HepG2 (cell line): ENCODE measurements around the gene COL18A1. TPM values are rescaled to one million over a fixed set of nuclear protein-coding genes. Genes with fewer than 3 reads are reported as not detected.

Experiments
- ATAC-seq: fragments of 200-7000 bp; cut with Tn5 transposase; 3 replicates; pipeline ENCODE4 v1.9.1; 2020; ENCODE audit warnings: mild to moderate bottlenecking, moderate library complexity
- BruUV-seq: library from RNA; stranded (reverse); fragments of 400-500 nt; replicated peaks from 2 replicates; lab custom pipeline; 2021; lab: Mats Ljungman, UMichigan
- CTCF ChIA-PET: fragments of 300-600 bp; formaldehyde crosslinking; extraction: SDS; loops from one replicate; lab custom pipeline; 2021; ENCODE audit warnings: low total read pairs, inconsistent platforms, low intra/inter-chr PET ratio; lab: Yijun Ruan, JAX
- POLR2A ChIA-PET: fragments of 350-600 bp; sonication (Branson Sonifier 250); formaldehyde crosslinking; loops from one replicate; lab custom pipeline; 2020; ENCODE audit warnings: antibody characterized with exemption, inconsistent platforms; lab: Yijun Ruan, JAX
- DNase-seq: peaks from one replicate; pipeline ENCODE4 v3.0.0-alpha.2; 2015; ENCODE audit warnings: low spot score
- FAIRE-seq: peaks from 3 replicates; lab custom pipeline; 2011; peaks lifted over from hg19 to GRCh38; lab: Jason Lieb, UNC
- H2AFZ ChIP-seq: one replicate; pipeline ENCODE4 v1.6.1; 2011; ENCODE audit warnings: low read length, inconsistent platforms
- H3K27ac ChIP-seq: fragments of 300-600 bp; 3 replicates; pipeline ENCODE4 v1.8.0; 2011; ENCODE audit warnings: mixed run types, mild to moderate bottlenecking, mixed read lengths, low read length, inconsistent platforms; ENCODE audit not compliant: insufficient read depth; ENCODE audit errors: extremely low read length
- H3K27me3 ChIP-seq, 2 experiments: fragments of 200-600 bp in 1 of 2; 2 replicates in 1 of 2; 3 replicates in 1 of 2; pipeline versions ENCODE4 v1.6.0 to v1.8.0; 2011; ENCODE audit warnings: low read length in 2 of 2, mild to moderate bottlenecking in 2 of 2, moderate library complexity in 2 of 2, inconsistent platforms in 1 of 2; ENCODE audit not compliant: insufficient read depth in 2 of 2, control insufficient read depth in 1 of 2
- H3K36me3 ChIP-seq, 2 experiments: fragments of 200-600 bp in 1 of 2; replicated peaks in 1 of 2; 2 replicates in 1 of 2; 3 replicates in 1 of 2; pipeline versions ENCODE4 v1.5.1 to v1.8.0; 2011; ENCODE audit warnings: low read length in 2 of 2, inconsistent platforms in 1 of 2; ENCODE audit not compliant: insufficient read depth in 2 of 2, control insufficient read depth in 1 of 2
- H3K4me1 ChIP-seq: 2 replicates; pipeline ENCODE4 v1.5.1; 2012; ENCODE audit warnings: low read length, inconsistent platforms; ENCODE audit not compliant: insufficient read depth
- H3K4me2 ChIP-seq: 2 replicates; pipeline ENCODE4 v1.6.0; 2011; ENCODE audit warnings: low read depth, low read length, inconsistent platforms
- H3K4me3 ChIP-seq, 3 experiments: fragments of 200-600 bp in 1 of 3; sonication (generic), shearing (Covaris generic) in 1 of 3; replicated peaks in 1 of 3; 2 replicates each; pipeline ENCODE4 v1.5.1; 2011 to 2016; ENCODE audit warnings: low read length in 3 of 3, inconsistent platforms in 2 of 3, low read depth in 2 of 3, mild to moderate bottlenecking in 2 of 3, control low read depth in 1 of 3, mixed read lengths in 1 of 3; ENCODE audit not compliant: insufficient read depth in 1 of 3
- H3K79me2 ChIP-seq: one replicate; pipeline ENCODE4 v1.6.1; 2011; ENCODE audit warnings: low read length, inconsistent platforms; ENCODE audit not compliant: insufficient read depth
- H3K9ac ChIP-seq: 2 replicates; pipeline ENCODE4 v1.6.0; 2011; ENCODE audit warnings: mild to moderate bottlenecking, low read depth, low read length, inconsistent platforms; ENCODE audit not compliant: insufficient read depth
- H3K9me3 ChIP-seq: 2 replicates; pipeline ENCODE4 v1.5.1; 2012; ENCODE audit warnings: mild to moderate bottlenecking, low read length
- H4K20me1 ChIP-seq: 2 replicates; pipeline ENCODE4 v1.6.0; 2011; ENCODE audit warnings: inconsistent platforms, mild to moderate bottlenecking, low read length, moderate library complexity; ENCODE audit not compliant: insufficient read depth
- AGO2 ChIP-seq: fragments of 200-400 bp; formaldehyde crosslinking; optimal IDR thresholded peaks from 2 replicates; pipeline ENCODE3; 2017; ENCODE audit warnings: mild to moderate bottlenecking, low read depth, low read length, moderate library complexity
- BRD4 ChIP-seq: sonication (generic); formaldehyde crosslinking; IDR thresholded peaks from 2 replicates; pipeline ENCODE4 v1.4.0; 2020; ENCODE audit warnings: missing genetic modification reagents
- CSRNP1 ChIP-seq: sonication (generic); formaldehyde crosslinking; IDR thresholded peaks from 2 replicates; pipeline ENCODE4 v1.8.1; 2023; ENCODE audit warnings: mild to moderate bottlenecking, missing genetic modification reagents
- ELF4 ChIP-seq: sonication (generic); formaldehyde crosslinking; IDR thresholded peaks from 2 replicates; pipeline ENCODE4 v1.5.0; 2020; ENCODE audit warnings: missing genetic modification reagents, mild to moderate bottlenecking, moderate library complexity, borderline replicate concordance
- GZF1 ChIP-seq: sonication (generic); formaldehyde crosslinking; IDR thresholded peaks from 2 replicates; pipeline ENCODE4 v1.5.1; 2020; ENCODE audit warnings: mild to moderate bottlenecking, missing genetic modification reagents
- HNF1A ChIP-seq, 2 experiments: sonication (generic) in 1 of 2; formaldehyde crosslinking in 1 of 2; IDR thresholded peaks; 2 replicates each; pipeline versions ENCODE4 v1.4.0 to v1.6.1; 2016 to 2020; ENCODE audit warnings: borderline replicate concordance in 1 of 2, low read depth in 1 of 2, mild to moderate bottlenecking in 1 of 2, missing genetic modification reagents in 1 of 2
- MTF2 ChIP-seq: sonication (generic); formaldehyde crosslinking; IDR thresholded peaks from 2 replicates; pipeline ENCODE4 v1.5.0; 2020; ENCODE audit warnings: missing genetic modification reagents, borderline replicate concordance
- NFYB ChIP-seq: sonication (generic); formaldehyde crosslinking; IDR thresholded peaks from 2 replicates; pipeline ENCODE4 v1.4.0; 2020; ENCODE audit warnings: missing genetic modification reagents
- PHF21A ChIP-seq: sonication (generic); formaldehyde crosslinking; IDR thresholded peaks from 2 replicates; pipeline ENCODE4 v1.5.0; 2020; ENCODE audit warnings: mild to moderate bottlenecking, missing genetic modification reagents
- SIX4 ChIP-seq: sonication (generic); formaldehyde crosslinking; IDR thresholded peaks from 2 replicates; pipeline ENCODE4 v1.4.0; 2020; ENCODE audit warnings: missing genetic modification reagents
- SRSF1 ChIP-seq: fragments of 200-400 bp; formaldehyde crosslinking; optimal IDR thresholded peaks from 2 replicates; pipeline ENCODE3; 2017; ENCODE audit warnings: mild to moderate bottlenecking, low read depth, low read length, moderate library complexity
- TARDBP ChIP-seq: sonication (generic); formaldehyde crosslinking; IDR thresholded peaks from 2 replicates; pipeline ENCODE4 v1.8.0; 2022; ENCODE audit warnings: mild to moderate bottlenecking, missing genetic modification reagents
- TOE1 ChIP-seq: sonication (generic); formaldehyde crosslinking; IDR thresholded peaks from 2 replicates; pipeline ENCODE4 v1.4.0; 2020; ENCODE audit warnings: mild to moderate bottlenecking, missing genetic modification reagents
- ZFP91 ChIP-seq: sonication (generic); formaldehyde crosslinking; IDR thresholded peaks from 2 replicates; pipeline ENCODE4 v1.9.0; 2022; ENCODE audit warnings: missing genetic modification reagents, mild to moderate bottlenecking, borderline replicate concordance
- ZNF224 ChIP-seq: sonication (generic); formaldehyde crosslinking; IDR thresholded peaks from 2 replicates; pipeline ENCODE4 v1.5.0; 2020; ENCODE audit warnings: mild to moderate bottlenecking, missing genetic modification reagents
- ZNF776 ChIP-seq: sonication (generic); formaldehyde crosslinking; IDR thresholded peaks from 2 replicates; pipeline ENCODE4 v1.4.0; 2020; ENCODE audit warnings: mild to moderate bottlenecking, missing genetic modification reagents
- ZNF788 ChIP-seq: sonication (generic); formaldehyde crosslinking; IDR thresholded peaks from 2 replicates; pipeline ENCODE4 v1.5.0; 2020; ENCODE audit warnings: mild to moderate bottlenecking, missing genetic modification reagents, borderline replicate concordance
- WGBS: methylation state at CpG from one replicate; pipeline ENCODE4 v1.1.6; 2017; ENCODE audit warnings: low lambda C conversion rate; 5-methylcytosine and 5-hydroxymethylcytosine counted together
- in situ Hi-C: cut with HindIII; loops from 2 replicates; pipeline ENCODE4 v1.10.0; 2017; ENCODE audit warnings: low pct_unique_long_range_greater_than_20kb; ENCODE audit not compliant: extremely low pct_ligation_motif_present
- intact Hi-C: fragments of 100-400 bp; cut with micrococcal nuclease; formaldehyde crosslinking; loops from one replicate; pipeline ENCODE4 v1.10.0; 2022; ENCODE audit not compliant: unreplicated experiment
- polyA plus RNA-seq, 8 experiments: library from polyadenylated mRNA; depleted of rRNA in 3 of 8; stranded (reverse) in 7 of 8; unstranded in 1 of 8; fragments of >200 nt; fragmentation: Illumina TruSeq in 4 of 8; extraction: Trizol in 4 of 8; gene quantifications; 2 replicates each; pipeline versions ENCODE4 v1.2.1 to v1.2.3, GENCODE V29; 2011 to 2016; ENCODE audit warnings: low read depth in 4 of 8, missing spikeins in 1 of 8, mixed read lengths in 1 of 8; ENCODE audit not compliant: insufficient read depth in 1 of 8
- total RNA-seq, 5 experiments: library from RNA; depleted of rRNA; stranded (reverse); fragments of >200 nt; fragmentation: Illumina TruSeq; extraction: Trizol; gene quantifications; 2 replicates each; pipeline ENCODE4 v1.2.3, GENCODE V29; 2016; ENCODE audit warnings: low read depth in 1 of 5

COL18A1 gene
- total and polyA plus RNA-seq, 2 of the 13 experiments (the other 11 are each of a cell fraction or from before 2014, with no cell fraction given), result 79.0 to 102 TPM

GRCh38 chr21:45556302-45556644, 151.3 kb downstream of the COL18A1 start:
- H3K36me3 ChIP-seq, result no peaks in the 10 kb centered on the region
- DNase-seq, result no peak
- H3K4me1 ChIP-seq, result peaks cover 30% of the 10 kb centered on the region
- peak overlapping the region; percentile 80 for H3K4me2 ChIP-seq
- in situ Hi-C loops (loop anchor here (5.0 kb wide), 2 partner anchors 41 to 266 kb away; no protein-coding TSS in a partner anchor), intact Hi-C loops (loop anchor here (1.0 kb wide), 1 partner anchor 264 kb away; no protein-coding TSS in a partner anchor)
- no TSS peak for BruUV-seq
- H3K9me3 ChIP-seq, result no peaks in the 10 kb centered on the region
- FAIRE-seq, result no peak
- no peak overlapping the region for H3K27ac ChIP-seq
- no peaks in the 10 kb centered on the region for H3K79me2 ChIP-seq
- no peaks in the 10 kb centered on the region for H4K20me1 ChIP-seq
- peak overlapping the region; percentile 77 for H3K9ac ChIP-seq
- ATAC-seq, result no peak
- peaks cover 14 to 50% of the 10 kb centered on the region in 2 experiments for H3K27me3 ChIP-seq
- WGBS, result 13% methylated on average over 8 of the region's 12 CpGs
- peak overlapping the region in 1 of 3 experiments; percentile 64; a peak in 2 of 6 replicates for H3K4me3 ChIP-seq
- no peak overlapping the region for H2AFZ ChIP-seq
- ChIA-PET POLR2A (interaction anchor here (0.8 to 1.8 kb wide), 15 partner anchors 12 to 324 kb away, joined by 3 to 13 read pairs (median 5); partner anchors contain the start of gene POFUT2), CTCF (interaction anchor here (2.9 kb wide), 2 partner anchors 40 to 263 kb away, joined by 27 to 36 read pairs; no protein-coding TSS in a partner anchor)
- 0 out of 2 replicates have a peak, but pooled peaks have one; percentile 2 for TF ChIP-seq GZF1 (CRISPR knock-in tag)
- no peak for TF ChIP-seq AGO2
- no peak for TF ChIP-seq SIX4
- no peak for TF ChIP-seq ELF4 (CRISPR knock-in tag)
- 0 out of 2 replicates have a peak, but pooled peaks have one; percentile 2 for TF ChIP-seq CSRNP1
- 0 out of 2 replicates have a peak, but pooled peaks have one; percentile 7 for TF ChIP-seq TARDBP
- peak; percentile 20 for TF ChIP-seq SRSF1
- no peak for TF ChIP-seq NFYB (CRISPR knock-in tag)
- no peak for TF ChIP-seq ZFP91 (CRISPR knock-in tag)
- TF ChIP-seq ZNF776 (CRISPR knock-in tag), result peak; percentile 44; the same call in 1 of the 2 replicates
- TF ChIP-seq MTF2 (CRISPR knock-in tag), result peak; percentile 7; the same call in 1 of the 2 replicates
- no peak; the same call in 1 of the 2 replicates for TF ChIP-seq ZNF788 (CRISPR knock-in tag)
- no peak for TF ChIP-seq ZNF224
- TF ChIP-seq PHF21A (CRISPR knock-in tag), result peak; percentile 9; the same call in 1 of the 2 replicates
- no peak for TF ChIP-seq BRD4 (CRISPR knock-in tag)
- TF ChIP-seq TOE1 (CRISPR knock-in tag), result 0 out of 2 replicates have a peak, but pooled peaks have one; percentile 3
- no peak for TF ChIP-seq HNF1A (IDR thresholded peaks at IDR 0.05; ENCODE audit: low read depth)
- no peak for TF ChIP-seq HNF1A (CRISPR knock-in tag; IDR thresholded peaks at IDR 0.05; ENCODE audit: borderline replicate concordance)
